DND-41 (cell line): ENCODE results near the gene FTSJ3.

Experiments used
- ATAC-seq: fragments of 200-7000 bp; cut with Tn5 transposase; 3 replicates; pipeline ENCODE4 v1.9.1; 2021; ENCODE audit warnings: low read depth; ENCODE audit not compliant: insufficient read depth
- DNase-seq: peaks from one replicate; pipeline ENCODE4 v3.0.0-alpha.2; 2020
- H2AFZ ChIP-seq: 2 replicates; pipeline ENCODE4 v1.6.0; 2012; ENCODE audit warnings: low read depth, low read length
- H3K27ac ChIP-seq: 2 replicates; pipeline ENCODE4 v1.5.1; 2012; ENCODE audit warnings: low read length, inconsistent platforms
- H3K27me3 ChIP-seq: fragments of 200-600 bp; sonication (generic); 2 replicates; pipeline ENCODE4 v1.6.0; 2012; ENCODE audit warnings: low read length, mild to moderate bottlenecking, inconsistent platforms; ENCODE audit not compliant: insufficient read depth, poor library complexity
- H3K36me3 ChIP-seq: 2 replicates; pipeline ENCODE4 v1.5.1; 2012; ENCODE audit warnings: low read length, inconsistent platforms; ENCODE audit not compliant: insufficient read depth
- H3K4me1 ChIP-seq: 2 replicates; pipeline ENCODE4 v1.5.1; 2012; ENCODE audit warnings: mild to moderate bottlenecking, low read length; ENCODE audit not compliant: insufficient read depth
- H3K4me2 ChIP-seq: 2 replicates; pipeline ENCODE4 v1.6.0; 2012; ENCODE audit warnings: mild to moderate bottlenecking, moderate library complexity, low read length, inconsistent platforms; ENCODE audit not compliant: insufficient read depth
- H3K4me3 ChIP-seq, 2 experiments: fragments of 200-600 bp in 1 of 2; shearing (Covaris generic) in 1 of 2; 2 replicates each; pipeline ENCODE4 v1.5.1; 2012 to 2016; ENCODE audit warnings: inconsistent platforms in 2 of 2, low read length in 2 of 2, mild to moderate bottlenecking in 2 of 2, low read depth in 1 of 2, moderate library complexity in 1 of 2
- H3K79me2 ChIP-seq: 2 replicates; pipeline ENCODE4 v1.6.0; 2012; ENCODE audit warnings: low read length, inconsistent platforms; ENCODE audit not compliant: insufficient read depth
- H3K9ac ChIP-seq: 2 replicates; pipeline ENCODE4 v1.6.0; 2012; ENCODE audit warnings: low read depth, mild to moderate bottlenecking, inconsistent platforms, low read length, moderate library complexity
- H3K9me3 ChIP-seq: 2 replicates; pipeline ENCODE4 v1.5.1; 2012; ENCODE audit warnings: low read length, moderate library complexity, mild to moderate bottlenecking, inconsistent platforms; ENCODE audit not compliant: insufficient read depth, severe bottlenecking
- H4K20me1 ChIP-seq: 2 replicates; pipeline ENCODE4 v1.6.0; 2012; ENCODE audit warnings: low read length; ENCODE audit not compliant: insufficient read depth
- CTCF ChIP-seq: IDR thresholded peaks from 2 replicates; pipeline ENCODE4 v1.5.1; 2012; ENCODE audit warnings: borderline replicate concordance, low read length, moderate library complexity, mild to moderate bottlenecking; ENCODE audit not compliant: poor library complexity, severe bottlenecking; ENCODE audit errors: extremely low read depth
- EZH2 ChIP-seq: IDR thresholded peaks from 3 replicates; pipeline ENCODE4 v1.6.1; 2012; ENCODE audit warnings: borderline replicate concordance, low read depth, mild to moderate bottlenecking, moderate library complexity, low read length, inconsistent platforms; ENCODE audit not compliant: severe bottlenecking

FTSJ3 gene

GRCh38 chr17:63855185-63855584 is 27.7 kb upstream of the FTSJ3 start:
- H3K4me1 ChIP-seq: no peaks in the 10 kb centered on the region
- no peak for TF ChIP-seq EZH2
- H3K9me3 ChIP-seq: no peaks in the 10 kb centered on the region
- H3K4me2 ChIP-seq: no peak overlapping the region
- DNase-seq (no peak), ATAC-seq (no peak)
- H3K9ac ChIP-seq: no peak overlapping the region
- no peaks in the 10 kb centered on the region for H4K20me1 ChIP-seq
- no peak overlapping the region for H3K27ac ChIP-seq
- H3K27me3 ChIP-seq: peaks cover 5% of the 10 kb centered on the region
- no peak overlapping the region for H3K4me3 ChIP-seq
- H3K36me3 ChIP-seq: no peaks in the 10 kb centered on the region
- H3K79me2 ChIP-seq: no peaks in the 10 kb centered on the region
- no peak overlapping the region for H2AFZ ChIP-seq

DNA sequence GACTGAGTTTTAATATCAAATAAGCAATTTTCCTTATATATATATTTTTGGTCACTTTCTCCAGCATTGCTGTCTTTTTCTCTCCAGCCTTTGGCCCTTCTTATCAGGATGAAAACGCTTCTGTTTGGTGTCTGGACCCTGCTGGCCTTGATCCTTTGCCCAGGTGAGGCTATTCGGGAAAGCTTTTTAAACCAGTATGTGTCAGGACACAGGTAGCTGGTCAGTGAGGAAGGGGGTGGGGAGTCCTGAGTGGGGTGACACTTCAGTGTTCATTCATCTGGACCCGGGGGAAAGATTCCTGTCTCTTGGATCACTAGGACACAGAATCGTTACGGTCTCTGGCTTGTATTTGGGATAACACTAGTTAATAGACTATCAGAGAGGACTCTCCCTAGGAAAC is 27.2 kb upstream of the FTSJ3 start:
- Histone ChIP-seq H3K79me2 (no peaks in the 10 kb centered on the region), H2AFZ (no peak overlapping the region), H3K27me3 (peaks cover 3% of the 10 kb centered on the region), H3K4me3 (no peak overlapping the region), H3K36me3 (no peaks in the 10 kb centered on the region), H3K4me2 (no peak overlapping the region), H3K9me3 (no peaks in the 10 kb centered on the region), H3K4me1 (no peaks in the 10 kb centered on the region), H3K27ac (no peak overlapping the region), H4K20me1 (no peaks in the 10 kb centered on the region), H3K9ac (no peak overlapping the region)
- TF ChIP-seq CTCF (no peak), EZH2 (no peak)
- no peak for ATAC-seq
- DNase-seq: no peak

DNA sequence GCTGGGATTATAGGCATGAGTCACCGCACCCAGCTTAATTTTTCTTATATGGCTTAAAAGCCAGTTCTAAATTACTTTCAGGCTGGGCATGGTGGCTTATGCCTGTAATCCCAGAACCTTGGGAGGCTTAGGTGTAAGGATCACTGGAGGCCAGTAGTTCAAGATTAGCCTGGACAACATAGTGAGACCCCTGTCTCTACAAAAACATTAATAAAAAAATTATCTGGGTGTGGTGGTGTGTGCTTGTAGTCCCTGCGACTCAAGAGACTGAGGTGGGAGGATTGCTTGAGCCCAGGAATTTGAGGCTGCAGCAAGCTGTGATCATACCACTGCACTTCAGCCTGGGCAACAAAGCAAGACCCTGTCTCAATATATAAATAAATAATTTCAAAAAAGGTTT is 25.8 kb upstream of the FTSJ3 start:
- Histone ChIP-seq H3K4me2 (no peak overlapping the region), H3K79me2 (no peaks in the 10 kb centered on the region), H3K9me3 (no peaks in the 10 kb centered on the region), H2AFZ (no peak overlapping the region), H3K4me3 (no peak overlapping the region), H3K27me3 (peaks cover 3% of the 10 kb centered on the region), H3K36me3 (no peaks in the 10 kb centered on the region), H3K27ac (no peak overlapping the region), H3K4me1 (no peaks in the 10 kb centered on the region), H3K9ac (no peak overlapping the region), H4K20me1 (no peaks in the 10 kb centered on the region)
- TF ChIP-seq EZH2: no peak
- no peak for TF ChIP-seq CTCF
- no peak for DNase-seq
- ATAC-seq: no peak

GRCh38 chr17:63850401-63850800 is 22.9 kb upstream of the FTSJ3 start:
- no peak for DNase-seq
- Histone ChIP-seq H3K4me3 (no peak overlapping the region), H3K4me2 (no peak overlapping the region), H3K9ac (no peak overlapping the region), H3K27me3 (peaks cover 3% of the 10 kb centered on the region), H3K27ac (no peak overlapping the region), H4K20me1 (no peaks in the 10 kb centered on the region), H2AFZ (no peak overlapping the region), H3K79me2 (no peaks in the 10 kb centered on the region), H3K36me3 (no peaks in the 10 kb centered on the region), H3K9me3 (no peaks in the 10 kb centered on the region), H3K4me1 (no peaks in the 10 kb centered on the region)
- ATAC-seq: no peak
- no peak for TF ChIP-seq EZH2
- TF ChIP-seq CTCF: no peak
